GM18858 (cell line): ENCODE data around the gene ITGAL.
"Not testable (repeated sequence)": the region's sequence is repeated elsewhere in the genome, so short reads cannot be mapped to it uniquely, and the experiment has no call there.

Experiments used
- ATAC-seq: cut with Tn5 transposase; IDR thresholded peaks from one replicate; pipeline ENCODE4 v1.9.1; 2021; ENCODE audit not compliant: unreplicated experiment

ITGAL gene

DNA sequence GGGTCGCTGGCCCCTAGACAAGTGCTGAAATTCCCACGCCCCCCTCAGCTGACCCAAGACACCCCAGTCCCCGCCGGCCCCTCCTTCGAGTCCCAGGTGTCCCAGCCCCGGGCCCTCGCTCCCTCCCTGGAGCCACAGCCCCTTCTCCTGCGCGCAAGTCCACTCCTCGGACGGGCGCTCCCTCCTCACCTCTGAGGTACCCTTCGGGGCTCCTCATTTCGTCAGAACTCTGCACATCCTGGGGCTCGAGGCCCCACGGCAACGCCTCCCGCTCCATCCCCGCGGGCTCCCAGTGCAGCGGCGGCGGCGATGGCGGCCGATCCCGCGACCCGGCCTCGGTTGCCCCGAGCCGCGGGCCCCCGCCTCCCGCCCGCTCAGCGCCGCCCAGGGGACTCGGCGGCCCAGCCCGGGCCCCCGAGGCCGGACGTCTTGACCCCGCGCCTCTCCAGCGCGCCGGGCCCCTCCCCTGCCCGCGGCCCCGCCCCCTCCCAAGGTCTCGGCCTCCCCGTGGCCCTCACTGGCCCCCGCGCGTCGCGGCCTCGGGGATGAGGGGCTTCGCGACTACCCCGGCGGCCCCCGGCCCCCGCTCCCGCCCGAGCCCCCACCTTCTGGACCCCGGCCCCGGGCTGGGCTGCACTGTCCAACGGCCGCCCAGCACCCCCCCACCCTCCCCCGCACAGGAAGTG, 53.7 kb downstream of the ITGAL start, which contains the start of gene ZNF768:
TSS of gene ZNF768 (minus strand) at position 430 of the 686 bp plus-strand sequence. CDS start at position 277, 153 bp downstream.
- no peak for ATAC-seq

DNA sequence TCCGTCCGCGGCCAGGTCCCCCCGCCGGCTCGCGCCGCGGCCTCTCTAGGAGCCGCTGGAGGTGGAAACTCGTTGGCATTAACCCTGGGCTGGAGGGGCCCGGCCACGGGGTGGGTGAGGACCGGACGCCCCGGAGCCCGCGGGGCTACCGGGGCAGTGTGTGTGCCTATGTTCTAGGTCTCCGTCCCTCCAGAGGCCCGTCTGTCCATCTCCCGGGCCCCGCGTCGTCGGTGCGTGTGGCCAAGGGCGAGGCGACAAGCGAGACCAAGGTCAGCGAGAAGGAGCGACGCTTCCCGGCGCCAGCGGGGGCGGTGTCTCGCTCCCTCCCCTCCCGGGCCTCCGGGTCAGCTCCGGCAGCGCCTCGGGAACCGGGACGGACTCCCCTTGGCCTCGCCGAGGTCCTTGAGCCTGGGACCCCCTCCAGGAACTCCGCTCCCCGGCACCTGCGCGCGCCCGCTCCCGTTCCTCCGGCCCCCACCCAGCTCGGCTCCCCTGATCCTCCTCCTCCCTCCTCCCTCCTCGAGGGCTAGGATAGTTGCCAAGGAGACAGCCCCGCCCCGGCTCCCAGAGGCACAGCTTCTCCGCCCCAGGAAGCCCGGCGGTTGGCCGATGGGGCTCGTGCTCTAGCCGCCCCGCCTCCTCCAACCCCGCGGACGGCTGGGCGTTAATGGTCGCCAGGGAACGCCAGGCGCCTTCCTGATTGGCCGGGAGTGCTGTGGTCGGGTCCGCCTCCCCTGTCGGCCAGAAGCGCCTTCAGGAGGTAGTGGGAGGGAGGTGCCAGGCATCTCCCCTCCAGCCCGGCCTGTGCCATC, 54.5 kb downstream of the ITGAL start:
- ATAC-seq, result peak; percentile 65

DNA sequence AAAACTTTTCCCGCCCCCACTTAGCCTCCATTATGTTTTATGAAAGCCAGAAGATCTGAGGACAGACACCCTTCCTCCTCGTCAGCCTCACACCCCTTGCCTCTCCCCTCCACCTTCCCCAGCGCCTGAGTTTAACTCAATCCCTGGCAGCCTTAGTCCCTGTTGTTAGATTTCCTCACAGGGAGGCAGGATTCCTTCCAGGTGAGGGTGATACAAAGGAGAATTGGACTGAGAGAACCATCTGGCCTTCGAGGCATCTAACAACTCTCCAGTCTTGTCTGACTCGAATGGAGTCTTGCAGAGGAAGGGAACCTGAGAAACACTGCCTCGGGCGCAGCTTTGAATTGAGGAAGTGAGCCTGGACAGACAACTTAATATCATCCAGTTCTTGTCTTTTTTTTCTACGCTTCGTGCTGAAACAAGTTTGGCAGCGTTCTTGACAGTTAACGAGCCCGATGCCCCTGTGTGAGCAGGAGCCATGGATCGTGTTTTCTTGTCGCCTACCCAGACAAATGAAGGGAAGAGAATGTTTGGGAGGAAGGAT, 55.2 kb downstream of the ITGAL start:
- ATAC-seq, result peak; percentile 10

DNA sequence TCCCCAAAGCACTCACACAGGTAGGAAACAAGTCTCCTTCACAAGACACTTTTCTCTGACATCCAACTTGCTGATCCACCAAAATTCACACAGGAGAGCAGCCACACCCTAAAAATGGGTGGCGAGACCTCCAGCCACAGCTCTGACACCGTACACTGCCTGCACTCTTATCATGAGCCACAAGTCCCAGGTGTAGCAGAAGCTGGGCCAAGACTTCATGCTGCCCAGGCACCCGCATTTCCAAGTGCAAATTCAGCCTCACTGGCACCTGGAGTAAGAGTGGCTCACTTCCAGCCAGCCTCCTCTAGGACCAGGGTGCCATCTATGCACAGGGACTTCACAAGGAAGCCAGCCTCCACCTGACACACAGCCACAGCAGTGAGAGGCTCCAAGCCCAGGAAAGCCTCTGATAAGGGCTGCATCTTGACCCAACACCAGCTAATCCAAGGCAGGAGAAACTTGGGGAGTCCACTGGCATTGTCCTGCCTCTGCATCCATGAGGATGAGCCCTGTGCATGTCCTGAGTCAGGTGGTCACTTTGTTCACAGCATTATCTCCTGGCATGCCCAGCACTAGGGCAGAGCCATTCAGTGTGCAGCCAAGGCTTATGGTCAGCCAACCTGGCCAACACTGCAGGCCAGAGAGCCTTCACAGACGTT, 56.4 kb downstream of the ITGAL start:
- no peak for ATAC-seq

DNA sequence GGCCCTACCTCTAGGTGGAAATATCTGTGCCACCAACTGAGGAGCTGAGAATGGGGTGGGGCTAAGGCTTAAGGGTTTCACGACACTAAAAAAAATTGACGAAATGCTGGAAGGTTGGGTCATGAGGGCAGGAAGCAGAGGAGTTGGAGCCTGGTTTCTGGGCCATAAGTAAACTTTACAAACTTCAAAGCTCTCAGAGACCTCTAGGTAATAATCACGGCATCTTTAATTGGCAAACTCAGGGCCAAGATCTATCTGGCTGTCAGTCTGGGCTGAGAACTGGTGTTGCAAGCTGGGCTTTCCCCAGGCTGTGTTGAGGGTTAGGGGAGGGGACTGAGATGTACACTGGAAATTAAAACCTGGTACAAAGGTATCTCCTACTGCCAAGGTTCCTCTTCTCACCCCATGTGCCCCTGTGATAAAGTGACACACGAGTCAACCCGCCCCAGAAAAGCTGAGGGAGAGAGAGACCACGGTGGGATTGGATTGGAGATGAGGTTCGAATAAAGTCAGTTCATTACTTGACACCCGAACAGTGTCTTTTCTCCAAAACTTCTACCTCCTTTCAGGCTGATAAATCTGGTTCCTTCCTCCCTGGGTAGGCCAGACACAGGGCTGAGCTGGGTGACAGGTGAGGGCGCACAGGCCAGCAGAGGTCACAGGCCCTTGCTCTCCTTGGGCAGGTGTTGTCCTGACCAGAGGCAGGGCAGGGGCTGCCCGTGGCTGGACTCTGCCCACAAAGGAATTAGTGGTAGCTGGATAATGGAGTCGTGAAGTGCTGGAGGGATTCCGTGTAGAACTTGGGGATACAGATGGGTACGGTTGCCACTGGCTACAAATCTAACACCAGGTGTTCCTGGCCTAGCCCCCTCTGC, 57.9 kb downstream of the ITGAL start:
- ATAC-seq, result no peak

DNA sequence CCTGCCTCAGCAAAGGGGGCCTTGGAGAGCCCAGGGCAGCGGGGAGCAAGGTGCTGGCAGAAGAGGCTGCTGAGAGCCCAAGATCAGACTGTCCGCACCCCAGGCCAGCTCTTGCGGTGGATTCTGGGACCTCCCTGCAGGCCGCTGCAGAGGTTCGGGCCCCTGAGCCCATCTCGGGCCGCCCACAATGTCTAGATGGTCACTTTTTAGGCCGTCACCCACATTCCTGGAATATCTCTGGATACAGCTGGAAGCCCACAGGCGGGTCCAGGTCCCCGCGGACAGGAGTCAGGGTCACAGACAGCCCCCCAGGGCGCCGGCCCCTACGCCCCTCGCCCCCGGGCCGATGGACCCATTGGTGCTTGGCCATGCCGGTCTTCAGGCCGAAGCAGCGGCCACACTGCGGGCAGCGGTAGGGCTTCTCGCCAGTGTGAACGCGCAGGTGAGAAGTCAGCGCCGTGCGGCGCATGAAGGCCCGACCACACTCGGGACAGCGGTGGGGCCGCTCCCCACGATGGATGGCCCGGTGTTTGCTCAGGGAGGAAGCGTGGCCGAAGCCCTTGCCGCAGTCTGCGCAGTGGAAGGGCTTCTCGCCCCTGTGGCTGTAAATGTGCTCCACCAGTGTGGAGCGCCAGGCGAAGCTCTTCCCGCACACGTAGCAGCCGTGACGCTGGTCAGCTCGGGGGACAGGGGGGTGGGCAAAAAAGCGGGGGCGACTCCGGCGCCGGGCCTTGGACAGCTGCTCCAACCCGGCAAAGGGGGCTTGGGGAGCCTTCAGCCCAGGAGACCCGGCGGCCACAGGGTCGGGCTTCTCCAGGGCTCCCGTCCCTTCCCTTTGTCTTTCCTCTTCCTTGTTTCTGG, 60.0 kb downstream of the ITGAL start:
- no peak for ATAC-seq

DNA sequence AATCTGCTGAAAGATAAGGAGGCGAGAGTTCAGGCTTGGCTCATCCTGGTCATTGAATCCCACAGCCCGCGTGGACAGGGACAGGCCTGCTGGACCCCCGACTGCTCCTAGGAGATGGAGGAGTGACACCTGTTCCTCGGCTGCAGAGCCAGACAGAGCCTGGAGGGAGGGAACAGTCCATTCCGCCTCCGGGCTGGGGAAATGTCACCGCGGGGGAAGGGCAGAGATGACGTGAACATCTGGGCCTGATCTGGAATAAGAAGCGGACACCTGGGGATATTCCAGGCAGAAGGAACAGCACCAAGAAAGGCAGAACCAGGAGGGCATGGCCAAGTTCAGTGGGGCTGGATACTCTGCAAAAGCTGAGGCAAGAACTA, 60.6 kb downstream of the ITGAL start:
- no peak for ATAC-seq

DNA sequence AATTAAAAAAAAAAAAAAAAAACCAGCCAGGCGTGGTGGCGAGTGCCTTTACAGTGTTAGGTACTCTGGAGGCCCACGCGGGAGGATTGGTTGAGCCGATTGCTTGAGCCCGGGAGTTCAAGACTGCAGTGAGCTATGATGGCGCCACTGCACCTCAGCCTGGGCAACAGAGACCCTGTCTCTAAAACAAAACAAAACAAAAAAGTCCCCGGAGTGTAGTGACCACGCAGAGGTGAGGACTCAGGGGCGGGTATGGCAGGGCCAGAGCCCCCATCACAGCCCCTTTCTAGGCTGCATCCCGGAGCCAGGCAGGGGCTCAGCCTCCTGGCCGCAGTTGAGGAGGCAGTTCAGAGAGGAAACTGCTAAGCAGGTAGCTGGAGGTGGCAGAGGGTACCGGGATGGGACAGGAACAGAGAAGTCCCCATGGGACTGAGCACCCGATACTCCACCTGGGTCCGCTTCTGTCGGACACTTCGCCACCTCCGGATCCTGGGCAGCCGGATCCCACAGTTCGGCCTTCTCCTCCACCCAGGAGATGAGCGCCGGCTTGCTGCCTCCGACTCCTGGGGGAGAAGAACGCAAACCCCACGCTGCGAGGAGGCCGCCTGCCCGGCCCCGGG, 61.3 kb downstream of the ITGAL start:
- no peak for ATAC-seq

DNA sequence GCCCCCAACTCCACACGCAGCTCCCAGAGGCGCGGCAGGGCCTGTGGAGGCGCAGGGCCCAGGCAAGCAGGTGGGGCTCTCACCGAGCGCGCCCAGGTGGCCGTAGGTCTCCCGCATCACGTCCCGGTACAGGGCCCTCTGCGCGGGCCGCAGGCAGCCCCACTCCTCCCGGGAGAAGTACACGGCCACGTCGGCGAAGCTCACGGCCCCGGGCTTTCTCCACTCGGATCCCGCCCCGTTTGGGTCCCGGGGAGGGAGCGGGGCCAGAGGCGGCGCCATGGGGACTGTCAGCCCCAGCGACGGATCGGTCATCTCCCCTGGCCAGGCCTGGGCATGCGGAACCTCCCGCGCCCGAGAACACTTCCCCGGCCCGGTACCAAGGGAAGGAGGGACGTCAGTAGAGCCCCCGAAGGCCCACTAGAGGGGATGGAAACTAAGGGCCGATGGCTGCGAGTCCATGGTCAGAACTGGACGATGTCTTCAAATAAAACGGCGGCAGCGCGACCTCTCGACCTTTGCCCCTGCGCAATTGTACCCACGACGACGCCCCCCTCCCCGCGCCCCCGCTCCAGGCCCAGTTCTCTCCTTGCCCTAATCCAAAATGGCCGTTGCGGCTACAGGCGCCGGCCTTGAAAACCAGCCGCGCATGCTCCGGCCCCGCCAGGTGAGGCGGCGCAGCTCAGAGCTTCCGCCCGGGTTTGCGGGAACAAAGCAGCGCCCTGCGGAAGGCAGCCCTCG, 62.0 kb downstream of the ITGAL start, which contains the start of gene ZNF747:
TSS of gene ZNF747 (minus strand) at position 491 of the 738 bp plus-strand sequence. CDS start at position 312, 179 bp downstream.
- peak; percentile 46 for ATAC-seq

DNA sequence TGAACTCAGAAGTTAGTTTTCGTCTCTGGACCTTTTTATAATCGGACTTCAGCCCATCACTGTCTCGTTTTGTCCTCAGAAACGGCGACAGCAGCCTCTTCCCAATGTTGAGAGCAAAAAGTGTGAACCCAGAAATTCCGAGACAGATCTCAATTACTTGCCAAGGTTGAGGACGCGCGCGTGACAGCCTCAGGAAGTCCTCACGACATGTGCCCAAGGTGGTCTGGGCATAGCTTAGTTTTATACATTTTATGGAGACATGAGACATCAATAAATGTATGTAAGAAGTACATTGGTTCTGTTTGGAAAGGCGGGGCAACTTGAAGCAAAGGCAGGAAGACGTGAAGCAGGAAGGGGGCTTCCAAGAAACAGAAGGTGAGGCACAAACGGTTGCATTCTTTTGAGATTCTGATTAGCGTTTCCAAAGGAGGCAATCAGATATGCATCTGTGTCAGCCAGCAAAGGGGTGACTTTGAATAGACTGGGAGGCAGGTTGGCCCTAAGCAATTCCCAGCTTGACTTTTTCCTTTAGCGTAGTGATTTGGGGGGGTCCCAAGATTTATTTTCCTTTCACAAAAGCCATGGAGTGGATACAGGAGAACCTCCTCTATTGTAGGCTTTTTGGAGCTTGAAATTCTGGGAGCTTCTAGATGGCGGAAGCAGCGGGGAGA, 62.7 kb downstream of the ITGAL start:
- ATAC-seq, result no peak

DNA sequence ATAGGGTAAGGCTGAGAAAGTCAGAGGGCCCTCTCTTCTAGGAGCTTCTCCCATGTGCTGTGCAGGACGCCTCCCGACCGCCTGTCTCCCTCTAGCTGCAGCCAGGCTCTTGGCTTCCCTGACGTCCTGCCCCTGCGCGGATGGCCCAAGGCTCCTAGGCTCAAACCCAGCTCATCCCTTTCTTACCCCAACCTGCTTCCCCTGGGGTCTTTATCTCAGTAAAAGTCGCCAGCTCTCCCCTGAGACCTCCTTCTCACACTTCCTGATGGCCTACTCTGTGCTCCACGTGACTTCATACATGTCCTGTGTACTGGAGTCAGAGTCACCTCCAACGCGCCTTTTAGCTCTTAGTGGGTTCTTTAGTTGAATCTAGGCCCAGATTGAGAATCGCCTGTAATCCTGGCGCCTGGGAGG, 63.2 kb downstream of the ITGAL start:
- no peak for ATAC-seq

DNA sequence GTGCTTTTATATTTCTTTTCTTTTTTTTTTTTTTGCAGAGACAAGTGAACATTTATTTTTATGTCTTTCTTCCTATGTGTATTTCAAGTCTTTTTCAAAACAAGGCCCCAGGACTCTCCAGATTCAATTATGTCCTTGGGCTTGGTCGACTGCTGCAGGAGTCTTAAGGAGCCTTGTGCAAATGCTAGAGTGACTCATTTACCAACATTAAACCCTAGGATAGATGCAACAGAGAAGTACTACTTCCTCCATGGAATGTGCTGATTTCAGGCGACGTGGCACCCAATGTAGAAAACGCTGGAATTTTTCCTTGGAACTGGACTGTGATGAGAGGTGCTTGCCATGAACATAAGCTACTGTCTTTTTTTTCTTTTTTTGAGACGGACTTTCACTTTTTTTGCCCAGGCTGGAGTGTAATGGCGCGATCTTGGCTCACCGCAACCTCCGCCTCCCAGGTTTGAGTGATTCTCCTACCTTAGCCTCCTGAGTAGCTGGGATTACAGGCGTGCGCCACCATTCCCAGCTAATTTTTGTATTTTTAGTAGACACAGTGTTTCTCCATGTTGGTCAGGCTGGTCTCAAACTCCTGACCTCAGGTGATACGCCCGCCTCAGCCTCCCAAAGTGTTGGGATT, 64.0 kb downstream of the ITGAL start:
- not testable (repeated sequence) for ATAC-seq

DNA sequence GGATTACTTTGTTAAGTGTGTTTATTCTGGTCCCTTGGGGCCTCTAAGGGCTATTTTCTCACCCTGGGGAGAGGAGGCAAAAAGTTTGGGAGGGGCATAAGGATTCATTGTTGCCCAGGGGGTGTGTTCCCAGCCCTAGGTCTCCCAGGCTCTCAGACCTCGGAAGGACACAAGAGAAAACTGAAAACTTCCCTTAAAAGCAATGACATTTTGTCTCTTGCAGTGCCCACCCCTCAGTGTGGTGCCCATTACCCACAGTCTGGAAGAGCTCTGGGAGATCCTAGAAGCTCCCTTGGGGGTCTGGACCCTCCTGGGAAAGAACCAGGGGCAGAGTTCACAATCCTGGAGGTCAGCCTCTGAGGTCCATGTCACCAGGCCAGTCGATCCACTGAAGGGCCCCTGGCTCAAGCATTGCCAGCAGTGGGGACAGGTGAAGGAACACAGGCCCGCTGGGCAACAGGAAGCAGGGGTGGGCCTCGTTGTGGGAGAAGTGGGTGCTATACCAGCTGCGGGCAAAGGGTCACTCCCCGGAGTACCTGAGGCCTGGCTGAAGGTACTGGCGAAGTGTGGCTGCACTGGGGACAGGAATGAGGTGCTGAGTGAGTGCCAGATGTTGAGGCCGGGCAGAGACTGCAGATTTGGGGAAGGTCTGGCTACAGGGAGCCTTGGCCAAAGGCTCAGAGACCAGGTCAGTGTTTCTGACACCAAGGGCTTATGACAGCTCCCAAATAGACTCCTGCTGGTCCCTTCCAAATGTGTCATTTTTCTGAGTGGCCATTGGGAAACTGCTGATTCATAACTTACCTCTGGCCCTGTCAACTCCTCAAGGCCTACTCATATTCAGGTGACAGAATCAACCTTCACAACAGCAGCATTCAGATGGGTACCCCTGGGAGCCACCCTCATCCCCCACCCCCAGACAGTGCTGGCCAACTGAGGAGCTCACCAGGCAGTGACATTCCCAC, 66.7 kb downstream of the ITGAL start:
- ATAC-seq, result no peak

DNA sequence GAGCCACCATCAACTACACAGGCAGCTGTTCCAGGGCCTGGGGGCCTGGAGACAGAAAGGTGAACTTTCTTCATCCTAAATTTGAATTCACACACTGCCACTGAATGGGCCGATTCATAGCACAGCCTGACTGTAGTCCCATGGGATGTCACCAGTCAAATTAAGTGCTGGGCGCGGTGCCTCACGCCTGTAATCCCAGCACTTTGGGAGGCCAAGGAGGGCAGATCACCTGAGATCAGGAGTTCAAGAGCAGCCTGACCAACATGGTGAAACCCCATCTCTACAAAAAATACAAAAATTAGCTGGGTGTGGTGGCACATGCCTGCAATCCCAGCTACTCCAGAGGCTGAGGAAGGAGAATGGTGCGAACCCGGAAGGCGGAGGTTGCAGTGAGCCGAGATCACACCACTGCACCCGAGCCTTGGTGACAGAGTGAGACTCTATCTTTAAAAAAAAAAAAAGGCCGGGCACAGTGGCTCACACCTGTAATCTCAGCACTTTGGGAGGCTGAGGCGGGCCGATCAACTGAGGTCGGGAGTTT, 67.5 kb downstream of the ITGAL start:
- ATAC-seq, result not testable (repeated sequence)

DNA sequence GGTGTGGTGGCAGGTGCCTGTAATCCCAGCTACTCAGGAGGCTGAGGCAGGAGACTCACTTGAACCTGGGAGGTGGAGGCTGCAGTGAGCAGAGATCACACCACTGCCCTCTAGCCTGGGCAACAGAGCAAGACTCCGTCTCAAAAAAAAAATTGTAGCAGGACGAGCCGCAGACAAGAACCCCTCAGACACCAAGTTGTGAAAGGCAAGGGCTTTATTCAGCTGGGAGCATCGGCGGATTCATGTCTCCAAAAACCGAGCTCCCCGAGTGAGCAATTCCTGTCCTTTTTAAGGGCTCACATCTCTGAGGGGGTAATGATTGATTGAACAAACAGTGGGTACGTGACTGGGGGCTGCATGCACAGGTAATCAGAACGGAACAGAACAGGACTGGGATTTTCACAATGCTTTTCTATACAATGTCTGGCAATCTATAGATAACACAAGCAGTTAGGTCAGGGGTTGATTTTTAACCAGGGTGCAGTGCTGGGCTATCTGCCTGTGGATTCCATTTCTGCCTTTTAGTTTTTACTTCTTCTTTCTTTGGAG, 68.4 kb downstream of the ITGAL start:
- not testable (repeated sequence) for ATAC-seq
